ENCODE measurements around the gene MUC5AC.
A peak's percentile ranks its signal among the peaks of the same experiment; 100 is the strongest.
"Not testable (repeated sequence)": the region's sequence is repeated elsewhere in the genome, so short reads cannot be mapped to it uniquely, and the experiment has no call there.

MUC5AC gene

GRCh38 chr11:1148752-1149180 is 9.0 kb upstream of the MUC5AC start:
- DNase-seq: peak in 1 of 2 experiments; percentile 10

- peak in 1 of 2 experiments; percentile 7 for DNase-seq
These were observed 8.2 kb upstream of the MUC5AC start for GRCh38 chr11:1149545-1149944.

GRCh38 chr11:1150116-1150515 is 7.6 kb upstream of the MUC5AC start:
- no peak for DNase-seq

GRCh38 chr11:1150769-1151365 is 6.9 kb upstream of the MUC5AC start:
- DNase-seq: no peak

- DNase-seq: no peak
These were observed 6.1 kb upstream of the MUC5AC start for GRCh38 chr11:1151366-1152315.

GRCh38 chr11:1152316-1153104 is 5.2 kb upstream of the MUC5AC start:
- peak; percentile 53 for DNase-seq

GRCh38 chr11:1153105-1153950 is 4.4 kb upstream of the MUC5AC start:
- DNase-seq: no peak

- no peak for DNase-seq
These were observed 3.7 kb upstream of the MUC5AC start for GRCh38 chr11:1153951-1154493.

GRCh38 chr11:1154656-1155055 is 3.1 kb upstream of the MUC5AC start:
- not testable (repeated sequence) for DNase-seq

- no peak for DNase-seq
These were observed 2.5 kb upstream of the MUC5AC start for GRCh38 chr11:1155274-1155693.

- no peak for DNase-seq
These were observed 1.0 kb upstream of the MUC5AC start for GRCh38 chr11:1156506-1157340.

- no peak for DNase-seq
These were observed 460 bp upstream of the MUC5AC start for GRCh38 chr11:1157341-1157644.

GRCh38 chr11:1158681-1159487 is 1.1 kb downstream of the MUC5AC start:
- DNase-seq: no peak

- not testable (repeated sequence) for DNase-seq
These were observed 1.9 kb downstream of the MUC5AC start for GRCh38 chr11:1159488-1160220.

- DNase-seq: no peak
These were observed 2.7 kb downstream of the MUC5AC start for GRCh38 chr11:1160231-1161101.

- DNase-seq: no peak
These were observed 3.8 kb downstream of the MUC5AC start for GRCh38 chr11:1161410-1162137.

GRCh38 chr11:1162138-1162475 is 4.4 kb downstream of the MUC5AC start:
- DNase-seq: no peak
